ENCODE measurements around the gene INO80E. TPM values are rescaled to one million over a fixed set of nuclear protein-coding genes. Genes with fewer than 3 reads are reported as not detected.

INO80E gene
- total and polyA plus RNA-seq, 2 donors (not counting 1 experiment from before 2014, with no cell fraction given), result 103 to 113 TPM

DNA sequence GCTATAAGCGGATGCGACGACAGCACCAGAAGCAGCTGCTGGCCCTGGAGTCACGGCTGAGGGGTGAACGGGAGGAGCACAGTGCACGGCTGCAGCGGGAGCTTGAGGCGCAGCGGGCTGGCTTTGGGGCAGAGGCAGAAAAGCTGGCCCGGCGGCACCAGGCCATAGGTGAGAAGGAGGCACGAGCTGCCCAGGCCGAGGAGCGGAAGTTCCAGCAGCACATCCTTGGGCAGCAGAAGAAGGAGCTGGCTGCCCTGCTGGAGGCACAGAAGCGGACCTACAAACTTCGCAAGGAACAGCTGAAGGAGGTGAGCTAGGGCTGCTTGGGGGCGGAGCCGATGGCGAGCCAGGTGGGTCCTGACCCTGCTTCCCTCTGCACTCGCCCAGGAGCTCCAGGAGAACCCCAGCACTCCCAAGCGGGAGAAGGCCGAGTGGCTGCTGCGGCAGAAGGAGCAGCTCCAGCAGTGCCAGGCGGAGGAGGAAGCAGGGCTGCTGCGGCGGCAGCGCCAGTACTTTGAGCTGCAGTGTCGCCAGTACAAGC lies 10.7 kb upstream of the INO80E start:
- Mint-ChIP-seq H3K9me3 (ENCODE audit: insufficient read depth) (no peaks in the 10 kb centered on the region), H3K27ac (no peak overlapping the region), H3K4me1 (no peaks in the 10 kb centered on the region), H3K4me3 (no peak overlapping the region), H3K27me3 (no peaks in the 10 kb centered on the region)
- intact Hi-C loops (cut with micrococcal nuclease), result no loop called here
- TF ChIP-seq, protein P1, sequence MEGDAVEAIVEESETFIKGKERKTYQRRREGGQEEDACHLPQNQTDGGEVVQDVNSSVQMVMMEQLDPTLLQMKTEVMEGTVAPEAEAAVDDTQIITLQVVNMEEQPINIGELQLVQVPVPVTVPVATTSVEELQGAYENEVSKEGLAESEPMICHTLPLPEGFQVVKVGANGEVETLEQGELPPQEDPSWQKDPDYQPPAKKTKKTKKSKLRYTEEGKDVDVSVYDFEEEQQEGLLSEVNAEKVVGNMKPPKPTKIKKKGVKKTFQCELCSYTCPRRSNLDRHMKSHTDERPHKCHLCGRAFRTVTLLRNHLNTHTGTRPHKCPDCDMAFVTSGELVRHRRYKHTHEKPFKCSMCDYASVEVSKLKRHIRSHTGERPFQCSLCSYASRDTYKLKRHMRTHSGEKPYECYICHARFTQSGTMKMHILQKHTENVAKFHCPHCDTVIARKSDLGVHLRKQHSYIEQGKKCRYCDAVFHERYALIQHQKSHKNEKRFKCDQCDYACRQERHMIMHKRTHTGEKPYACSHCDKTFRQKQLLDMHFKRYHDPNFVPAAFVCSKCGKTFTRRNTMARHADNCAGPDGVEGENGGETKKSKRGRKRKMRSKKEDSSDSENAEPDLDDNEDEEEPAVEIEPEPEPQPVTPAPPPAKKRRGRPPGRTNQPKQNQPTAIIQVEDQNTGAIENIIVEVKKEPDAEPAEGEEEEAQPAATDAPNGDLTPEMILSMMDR (IDR thresholded peaks at IDR 0.05), result no peak
- TF ChIP-seq EZH2 (IDR thresholded peaks at IDR 0.05; ENCODE audit: borderline replicate concordance, insufficient read depth, low read depth, low read length, poor library complexity, severe bottlenecking), result no peak
- Histone ChIP-seq H3K9me3 (ENCODE audit: control extremely low read depth in 1 of 3, control insufficient read depth in 2 of 3, insufficient read depth in 1 of 3, low read length in 2 of 3) (no peaks in the 10 kb centered on the region), H4K20me1 (ENCODE audit: control insufficient read depth, insufficient read depth, low read length, poor library complexity, severe bottlenecking) (no peaks in the 10 kb centered on the region), H3K4me3 (ENCODE audit: control extremely low read depth in 1 of 5, extremely low read depth in 1 of 5, insufficient read depth in 1 of 5, low read depth in 2 of 5, low read length in 4 of 5) (no peak overlapping the region), H3K27ac (ENCODE audit: low read length in 2 of 2) (no peak overlapping the region), H3K36me3 (replicated peaks in 1 of 2; ENCODE audit: control extremely low read depth in 1 of 2, control insufficient read depth in 1 of 2, extremely low read depth in 1 of 2, insufficient read depth in 2 of 2, low read length in 1 of 2) (peaks cover 0 to 81% of the 10 kb centered on the region in 2 experiments), H3K79me2 (ENCODE audit: control insufficient read depth, insufficient read depth, low read length) (no peaks in the 10 kb centered on the region), H3K4me1 (ENCODE audit: control insufficient read depth in 2 of 2, insufficient read depth in 2 of 2, low read length in 2 of 2) (no peaks in the 10 kb centered on the region), H3K4me2 (replicated peaks; ENCODE audit: low read depth, low read length, poor library complexity, severe bottlenecking) (no peak overlapping the region), H3K27me3 (replicated peaks in 1 of 4; ENCODE audit: control extremely low read depth in 1 of 4, control insufficient read depth in 3 of 4, insufficient read depth in 4 of 4, low read length in 3 of 4) (no peaks in the 10 kb centered on the region), H2AFZ (ENCODE audit: insufficient read depth, low read depth, low read length, poor library complexity, severe bottlenecking) (no peak overlapping the region), H3K9ac (ENCODE audit: low read length) (no peak overlapping the region)
- DNase-seq (no peak), ATAC-seq (ENCODE audit: low read depth) (no peak)
- POLR2A ChIA-PET, result interaction anchor here (0.6 kb wide), 1 partner anchor 11 kb away, joined by 4 read pairs; the partner anchor contains the start of gene INO80E
- CTCF ChIA-PET, result no interaction called here
- WGBS (ENCODE audit: insufficient coverage), result 98% methylated on average over 27 of the region's 28 CpGs

DNA sequence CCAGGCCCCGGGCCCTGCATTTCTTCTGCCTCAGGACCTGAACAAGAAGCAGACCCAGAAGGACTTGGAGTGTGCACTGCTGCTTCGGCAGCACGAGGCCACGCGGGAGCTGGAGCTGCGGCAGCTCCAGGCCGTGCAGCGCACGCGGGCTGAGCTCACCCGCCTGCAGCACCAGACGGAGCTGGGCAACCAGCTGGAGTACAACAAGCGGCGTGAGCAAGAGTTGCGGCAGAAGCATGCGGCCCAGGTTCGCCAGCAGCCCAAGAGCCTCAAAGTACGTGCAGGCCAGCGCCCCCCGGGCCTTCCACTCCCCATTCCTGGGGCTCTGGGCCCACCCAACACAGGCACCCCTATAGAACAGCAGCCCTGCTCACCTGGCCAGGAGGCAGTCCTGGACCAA lies 9.8 kb upstream of the INO80E start:
- Histone ChIP-seq H3K79me2 (ENCODE audit: control insufficient read depth, insufficient read depth, low read length) (no peaks in the 10 kb centered on the region), H4K20me1 (ENCODE audit: control insufficient read depth, insufficient read depth, low read length, poor library complexity, severe bottlenecking) (no peaks in the 10 kb centered on the region), H3K27ac (ENCODE audit: low read length in 2 of 2) (no peak overlapping the region), H2AFZ (ENCODE audit: insufficient read depth, low read depth, low read length, poor library complexity, severe bottlenecking) (no peak overlapping the region), H3K4me1 (ENCODE audit: control insufficient read depth in 2 of 2, insufficient read depth in 2 of 2, low read length in 2 of 2) (no peaks in the 10 kb centered on the region), H3K4me2 (replicated peaks; ENCODE audit: low read depth, low read length, poor library complexity, severe bottlenecking) (no peak overlapping the region), H3K9me3 (ENCODE audit: control extremely low read depth in 1 of 3, control insufficient read depth in 2 of 3, insufficient read depth in 1 of 3, low read length in 2 of 3) (no peaks in the 10 kb centered on the region), H3K9ac (ENCODE audit: low read length) (no peak overlapping the region), H3K27me3 (replicated peaks in 1 of 4; ENCODE audit: control extremely low read depth in 1 of 4, control insufficient read depth in 3 of 4, insufficient read depth in 4 of 4, low read length in 3 of 4) (no peaks in the 10 kb centered on the region), H3K36me3 (replicated peaks in 1 of 2; ENCODE audit: control extremely low read depth in 1 of 2, control insufficient read depth in 1 of 2, extremely low read depth in 1 of 2, insufficient read depth in 2 of 2, low read length in 1 of 2) (peaks cover 0 to 76% of the 10 kb centered on the region in 2 experiments), H3K4me3 (ENCODE audit: control extremely low read depth in 1 of 5, extremely low read depth in 1 of 5, insufficient read depth in 1 of 5, low read depth in 2 of 5, low read length in 4 of 5) (no peak overlapping the region)
- WGBS (ENCODE audit: insufficient coverage), result 96% methylated on average over 20 of the region's 20 CpGs
- Mint-ChIP-seq H3K4me1 (no peaks in the 10 kb centered on the region), H3K27me3 (no peaks in the 10 kb centered on the region), H3K9me3 (ENCODE audit: insufficient read depth) (no peaks in the 10 kb centered on the region), H3K27ac (no peak overlapping the region), H3K4me3 (no peak overlapping the region)
- ATAC-seq (ENCODE audit: low read depth) (no peak), DNase-seq (no peak)
- ChIA-PET CTCF (no interaction called here), POLR2A (no interaction called here)
- intact Hi-C loops (cut with micrococcal nuclease), result no loop called here
- TF ChIP-seq, protein P1 (IDR thresholded peaks at IDR 0.05), result no peak
- TF ChIP-seq EZH2 (IDR thresholded peaks at IDR 0.05; ENCODE audit: borderline replicate concordance, insufficient read depth, low read depth, low read length, poor library complexity, severe bottlenecking), result no peak
